ENCODE results near the gene CFAP157. TPM values are rescaled to one million over a fixed set of nuclear protein-coding genes. Genes with fewer than 3 reads are reported as not detected.

The CFAP157 gene
- total RNA-seq, 2 experiments from 2014 or later: not detected

DNA sequence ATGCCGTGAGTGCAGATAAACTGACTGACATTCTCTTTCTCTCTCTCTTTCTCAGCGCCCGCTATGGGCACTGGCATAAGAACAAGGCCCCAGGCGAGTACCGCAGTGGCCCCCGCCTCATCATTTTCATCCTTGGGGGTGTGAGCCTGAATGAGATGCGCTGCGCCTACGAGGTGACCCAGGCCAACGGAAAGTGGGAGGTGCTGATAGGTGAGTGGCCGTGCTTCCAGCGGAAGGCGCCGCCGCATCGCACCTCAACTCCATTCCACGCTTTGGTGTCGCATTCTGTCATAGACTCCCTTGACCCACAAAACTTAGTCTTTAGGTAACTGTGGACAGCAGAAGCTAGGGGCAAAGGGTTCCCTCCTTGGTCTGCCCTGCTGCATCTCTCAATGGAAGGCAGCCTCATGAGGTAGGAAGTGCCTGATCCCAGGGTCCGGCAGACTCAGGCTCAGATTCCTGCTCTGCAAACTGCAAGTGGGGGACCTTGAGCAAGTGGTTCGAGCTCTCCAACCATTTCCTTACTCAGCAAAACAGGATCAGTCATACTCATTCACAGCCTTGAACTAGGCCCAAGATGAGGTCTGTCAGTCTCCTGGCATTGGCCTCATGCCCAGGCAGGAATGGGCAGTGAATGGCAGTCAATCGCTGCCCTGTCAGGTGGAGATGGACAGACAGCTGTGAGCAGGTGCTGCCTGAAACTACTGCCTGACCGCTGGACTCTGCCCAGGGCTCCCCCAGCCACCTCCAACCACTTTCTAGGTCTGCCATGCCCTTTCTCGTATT, 24.2 kb upstream of the CFAP157 start:
- Mint-ChIP-seq H3K4me1 (no peaks in the 10 kb centered on the region), H3K9me3 (ENCODE audit: low read depth) (no peaks in the 10 kb centered on the region), H3K27me3 (no peaks in the 10 kb centered on the region), H3K4me3 (no peak overlapping the region), H3K27ac (no peak overlapping the region), H3K36me3 (no peaks in the 10 kb centered on the region)
- no peak for DNase-seq
- CTCF ChIA-PET: no interaction called here
- no peak for ATAC-seq

DNA sequence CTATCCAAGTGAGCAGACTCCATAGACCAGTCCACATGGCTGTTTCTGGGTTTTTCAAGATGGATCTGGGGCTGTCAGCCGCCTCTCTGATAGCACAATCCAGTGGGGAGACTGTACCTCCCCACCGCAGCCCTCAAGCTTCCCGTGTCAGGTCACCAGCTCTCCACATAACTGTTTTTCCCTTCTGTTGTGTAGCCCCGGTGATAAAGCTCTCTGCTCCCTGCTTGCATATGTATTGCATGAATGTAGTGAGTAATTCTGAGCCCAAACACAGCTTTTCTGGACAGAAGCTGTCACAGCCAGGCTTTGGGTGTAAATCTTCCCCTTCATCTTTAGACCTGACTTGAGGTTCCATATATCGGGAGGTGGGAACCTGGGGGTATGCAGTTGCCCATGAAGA, 23.1 kb upstream of the CFAP157 start:
- ATAC-seq (no peak), DNase-seq (no peak)
- Mint-ChIP-seq H3K9me3 (ENCODE audit: low read depth) (no peaks in the 10 kb centered on the region), H3K27ac (no peak overlapping the region), H3K27me3 (no peaks in the 10 kb centered on the region), H3K4me3 (no peak overlapping the region), H3K36me3 (no peaks in the 10 kb centered on the region), H3K4me1 (no peaks in the 10 kb centered on the region)
- CTCF ChIA-PET: no interaction called here

DNA sequence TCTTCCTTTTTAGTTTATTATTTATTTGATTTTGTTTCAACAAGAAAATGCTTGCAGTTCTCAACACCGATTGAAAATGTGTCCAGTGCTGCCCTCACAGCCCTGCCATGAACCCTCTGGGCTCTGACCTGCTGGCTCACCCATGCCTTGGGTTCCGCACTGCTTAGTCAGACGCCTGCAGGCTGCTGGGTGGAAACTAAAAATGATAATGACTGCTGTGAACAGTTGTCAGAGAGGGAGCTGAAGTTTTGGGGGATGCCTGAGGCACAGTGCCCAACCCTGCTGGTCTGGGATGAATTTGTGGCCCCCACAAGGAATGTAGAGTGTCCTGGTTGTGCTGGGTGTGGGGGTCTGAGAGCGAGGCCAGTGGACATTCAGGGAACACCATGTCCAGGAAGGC, 22.2 kb upstream of the CFAP157 start:
- ATAC-seq: no peak
- no peaks in the 10 kb centered on the region for H3K27me3 Mint-ChIP-seq
- CTCF ChIA-PET: no interaction called here

DNA sequence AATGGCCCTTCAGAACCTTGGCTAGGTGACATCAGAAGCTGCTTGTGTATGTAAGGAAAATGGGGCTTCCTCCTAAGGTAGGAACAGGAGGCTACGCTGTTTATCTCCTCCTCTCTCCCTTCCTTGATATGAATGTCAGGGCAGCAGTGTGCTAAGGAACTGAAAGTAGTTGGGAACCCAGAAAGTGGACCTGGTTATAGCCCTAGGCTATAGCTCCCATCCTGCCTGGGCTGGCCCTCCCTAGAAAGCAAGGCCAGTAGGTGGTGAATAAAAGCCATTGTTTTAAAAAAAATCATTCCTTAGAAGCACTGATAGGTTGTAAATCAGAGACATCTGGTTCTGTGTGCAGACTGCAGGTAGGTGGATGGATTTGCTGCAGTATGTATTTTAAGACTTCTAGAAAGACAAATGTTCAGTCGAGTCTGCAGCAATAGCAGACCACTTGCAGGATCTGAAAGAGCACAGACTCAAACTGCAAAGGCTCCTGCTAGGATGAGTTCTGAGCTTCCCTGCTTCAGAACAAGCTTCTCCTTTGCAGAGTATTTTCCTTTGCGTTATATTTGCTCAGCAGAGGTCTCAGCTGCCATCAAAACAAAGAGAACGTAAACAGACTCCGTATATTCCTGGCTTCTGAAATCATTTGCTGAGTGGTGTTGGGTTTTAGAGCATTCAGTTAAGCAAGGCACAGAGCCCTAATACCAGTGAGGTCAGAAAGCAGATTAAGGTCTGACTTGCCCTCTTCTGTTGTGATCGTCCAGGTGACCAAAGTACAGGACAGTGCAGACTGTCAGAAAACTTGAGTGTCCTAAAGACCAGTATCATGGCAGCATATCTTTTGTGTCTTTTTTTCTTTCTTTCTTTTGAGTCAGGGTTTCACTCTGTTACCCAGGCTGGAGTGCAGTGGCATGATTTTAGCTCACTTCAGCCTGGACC, 20.1 kb upstream of the CFAP157 start:
- Mint-ChIP-seq H3K4me3 (no peak overlapping the region), H3K9me3 (ENCODE audit: low read depth) (no peaks in the 10 kb centered on the region), H3K27ac (no peak overlapping the region), H3K27me3 (no peaks in the 10 kb centered on the region), H3K4me1 (no peaks in the 10 kb centered on the region), H3K36me3 (no peaks in the 10 kb centered on the region)
- ATAC-seq (no peak), DNase-seq (no peak)
- CTCF ChIA-PET: no interaction called here

More for the DNA sequence above, 22.2 kb upstream of the CFAP157 start:
- H3K36me3 Mint-ChIP-seq: no peaks in the 10 kb centered on the region
- no peak overlapping the region for H3K4me3 Mint-ChIP-seq
- no peak for DNase-seq
- H3K27ac Mint-ChIP-seq: no peak overlapping the region
- no peaks in the 10 kb centered on the region for H3K9me3 Mint-ChIP-seq (ENCODE audit: low read depth)
- H3K4me1 Mint-ChIP-seq: no peaks in the 10 kb centered on the region

DNA sequence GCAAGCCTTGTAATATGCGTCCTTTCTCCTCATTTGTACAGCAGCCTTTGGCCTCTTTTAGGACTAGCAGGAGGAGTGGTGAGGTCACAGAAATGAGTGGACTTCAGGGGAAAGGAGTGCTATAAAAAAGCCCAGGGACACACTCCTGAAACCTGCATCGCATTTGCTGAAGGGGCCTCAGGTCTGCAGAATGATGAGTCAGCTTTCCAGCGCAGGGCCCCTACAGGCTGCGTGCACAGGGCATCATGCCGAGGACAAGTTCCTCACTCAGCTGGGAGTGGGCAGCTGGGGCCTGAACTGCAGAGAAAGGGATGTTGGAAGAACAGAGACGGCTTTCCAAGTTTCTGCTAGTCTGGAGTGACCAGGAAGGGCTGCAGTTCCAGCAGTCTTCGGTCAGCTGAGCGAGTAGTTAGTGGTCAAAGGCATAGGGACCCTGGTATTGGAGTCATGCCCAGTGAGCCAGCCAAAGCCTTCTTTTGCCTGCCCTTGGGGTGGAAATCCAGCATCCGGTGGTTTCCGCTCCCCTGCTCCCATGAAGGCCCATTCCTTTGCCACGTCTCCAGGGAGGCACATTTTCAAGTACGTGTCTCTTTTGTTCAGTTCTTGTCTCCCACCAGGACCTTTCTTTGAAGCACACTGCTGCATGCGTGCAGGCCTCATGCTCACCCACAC, 17.3 kb upstream of the CFAP157 start:
- Mint-ChIP-seq H3K4me1 (no peaks in the 10 kb centered on the region), H3K36me3 (no peaks in the 10 kb centered on the region), H3K27me3 (no peaks in the 10 kb centered on the region), H3K9me3 (ENCODE audit: low read depth) (no peaks in the 10 kb centered on the region), H3K4me3 (no peak overlapping the region), H3K27ac (no peak overlapping the region)
- no peak for ATAC-seq
- CTCF ChIA-PET: no interaction called here
- no peak for DNase-seq

DNA sequence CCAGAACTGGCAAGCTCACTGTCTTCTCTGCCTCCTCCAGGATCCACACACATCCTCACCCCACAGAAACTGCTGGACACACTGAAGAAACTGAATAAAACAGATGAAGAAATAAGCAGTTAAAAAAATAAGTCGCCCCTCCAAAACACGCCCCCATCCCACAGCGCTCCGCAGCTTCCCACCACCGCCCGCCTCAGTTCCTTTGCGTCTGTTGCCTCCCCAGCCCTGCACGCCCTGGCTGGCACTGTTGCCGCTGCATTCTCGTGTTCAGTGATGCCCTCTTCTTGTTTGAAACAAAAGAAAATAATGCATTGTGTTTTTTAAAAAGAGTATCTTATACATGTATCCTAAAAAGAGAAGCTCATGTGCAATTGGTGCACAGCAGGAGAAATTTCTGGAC, 16.1 kb upstream of the CFAP157 start:
- no peaks in the 10 kb centered on the region for H3K36me3 Mint-ChIP-seq
- ATAC-seq (no peak), DNase-seq (no peak)
- no peaks in the 10 kb centered on the region for H3K4me1 Mint-ChIP-seq
- CTCF ChIA-PET: no interaction called here
- no peaks in the 10 kb centered on the region for H3K9me3 Mint-ChIP-seq (ENCODE audit: low read depth)
- no peaks in the 10 kb centered on the region for H3K27me3 Mint-ChIP-seq
- H3K27ac Mint-ChIP-seq: no peak overlapping the region
- no peak overlapping the region for H3K4me3 Mint-ChIP-seq

DNA sequence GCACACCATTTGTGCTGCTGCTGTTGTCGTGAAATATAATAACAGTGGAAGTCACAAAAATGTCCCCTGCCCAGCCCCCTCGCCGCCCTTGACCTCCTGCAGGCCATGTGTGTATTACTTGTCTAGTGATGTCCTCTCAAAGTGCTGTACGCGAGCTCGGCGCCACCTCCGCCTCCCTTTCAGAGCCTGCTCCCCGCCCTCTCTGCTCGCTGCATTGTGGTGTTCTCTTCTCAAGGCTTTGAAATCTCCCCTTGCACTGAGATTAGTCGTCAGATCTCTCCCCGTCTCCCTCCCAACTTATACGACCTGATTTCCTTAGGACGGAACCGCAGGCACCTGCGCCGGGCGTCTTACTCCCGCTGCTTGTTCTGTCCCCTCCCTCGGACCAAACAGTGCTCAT, 14.7 kb upstream of the CFAP157 start:
- ATAC-seq (no peak), DNase-seq (no peak)
- peaks cover 2% of the 10 kb centered on the region for H3K36me3 Mint-ChIP-seq
- CTCF ChIA-PET: no interaction called here
- no peak overlapping the region for H3K27ac Mint-ChIP-seq
- H3K27me3 Mint-ChIP-seq: no peaks in the 10 kb centered on the region
- H3K4me3 Mint-ChIP-seq: no peak overlapping the region
- no peaks in the 10 kb centered on the region for H3K4me1 Mint-ChIP-seq
- no peaks in the 10 kb centered on the region for H3K9me3 Mint-ChIP-seq (ENCODE audit: low read depth)

DNA sequence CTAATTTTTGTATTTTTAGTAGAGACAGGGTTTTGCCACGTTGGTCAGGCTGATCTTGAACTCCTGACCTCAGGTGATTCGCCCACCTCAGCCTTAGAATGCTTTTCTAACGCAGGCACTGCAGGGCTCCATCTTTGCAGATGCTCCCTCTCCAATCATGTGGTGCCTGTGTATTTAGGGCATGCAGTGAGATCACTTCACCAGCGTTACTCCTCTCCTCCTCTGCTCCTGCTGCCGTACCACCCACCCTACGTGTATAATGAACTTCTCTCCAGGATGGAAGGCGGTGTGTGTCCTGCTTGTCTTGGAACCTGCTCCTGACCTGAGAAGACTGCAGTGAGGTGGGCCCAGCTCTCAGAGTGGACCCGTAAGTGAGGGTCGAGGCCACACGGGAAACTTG, 13.6 kb upstream of the CFAP157 start:
- H3K27ac Mint-ChIP-seq: no peak overlapping the region
- no peaks in the 10 kb centered on the region for H3K4me1 Mint-ChIP-seq
- no peak for ATAC-seq
- CTCF ChIA-PET: no interaction called here
- H3K36me3 Mint-ChIP-seq: peaks cover 2% of the 10 kb centered on the region
- DNase-seq: no peak
- H3K27me3 Mint-ChIP-seq: no peaks in the 10 kb centered on the region
- no peaks in the 10 kb centered on the region for H3K9me3 Mint-ChIP-seq (ENCODE audit: low read depth)
- H3K4me3 Mint-ChIP-seq: no peak overlapping the region

DNA sequence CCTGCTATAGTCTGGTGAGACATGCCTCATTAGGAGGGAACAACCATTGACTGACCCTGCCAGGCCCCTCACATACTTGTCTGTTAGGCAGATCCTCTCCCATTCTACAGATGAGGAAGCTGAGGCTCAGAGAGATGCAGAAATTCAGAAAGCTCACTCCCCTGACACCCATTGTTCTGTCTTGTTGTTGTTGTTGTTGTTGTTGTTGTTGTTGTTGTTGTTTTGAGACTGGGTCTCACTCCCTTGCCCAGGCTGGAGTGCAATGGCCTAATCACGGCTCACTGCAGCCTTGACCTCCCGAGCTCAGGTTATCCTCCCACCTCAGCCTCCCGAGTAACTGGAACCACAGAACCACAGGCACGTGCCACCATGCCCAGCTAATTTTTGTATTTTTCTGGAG, 13.1 kb upstream of the CFAP157 start:
- Mint-ChIP-seq H3K27ac (no peak overlapping the region), H3K27me3 (no peaks in the 10 kb centered on the region), H3K4me3 (no peak overlapping the region), H3K36me3 (peaks cover 2% of the 10 kb centered on the region), H3K4me1 (no peaks in the 10 kb centered on the region), H3K9me3 (ENCODE audit: low read depth) (no peaks in the 10 kb centered on the region)
- CTCF ChIA-PET: no interaction called here
- DNase-seq: no peak
- no peak for ATAC-seq

DNA sequence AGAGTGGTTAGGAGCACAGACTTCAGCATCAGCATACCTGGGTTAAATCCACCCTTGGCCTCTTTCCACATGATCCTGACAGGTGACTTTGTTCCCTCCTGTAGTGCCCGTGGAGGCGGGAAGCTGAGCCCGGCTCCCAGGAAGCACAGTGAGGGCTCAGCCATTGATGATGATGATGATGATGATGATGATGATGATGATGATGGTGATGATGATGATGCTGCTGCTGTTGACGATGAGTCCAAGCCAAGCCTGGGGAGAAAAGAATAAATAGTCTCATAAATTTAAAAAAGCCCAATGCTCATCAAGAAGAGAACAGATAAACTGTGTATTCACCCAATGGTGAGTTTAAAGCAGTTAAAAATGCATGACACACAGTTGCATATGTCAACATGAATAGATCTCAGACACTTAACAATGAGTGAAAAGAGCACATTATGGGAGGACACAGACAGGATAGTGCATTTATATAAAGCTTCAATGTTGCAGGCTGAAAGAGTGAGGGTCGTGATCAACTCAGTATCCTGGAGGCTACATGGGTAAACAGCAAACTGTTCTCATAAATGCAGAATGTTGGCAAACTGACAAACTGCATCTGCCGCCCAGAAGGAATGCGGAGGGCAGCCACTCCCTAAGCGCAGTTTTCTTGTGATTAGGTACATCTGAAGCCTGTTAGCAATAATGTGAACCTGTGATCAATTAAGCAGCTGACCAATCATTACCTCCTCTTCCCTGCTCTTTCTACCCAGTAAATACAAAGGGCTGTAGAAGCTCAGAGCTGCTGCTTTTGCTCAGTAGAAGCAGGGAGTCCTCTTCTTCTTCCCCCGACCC, 11.7 kb upstream of the CFAP157 start:
- Mint-ChIP-seq H3K36me3 (peaks cover 2% of the 10 kb centered on the region), H3K27ac (no peak overlapping the region), H3K27me3 (no peaks in the 10 kb centered on the region), H3K4me1 (peaks cover 12% of the 10 kb centered on the region), H3K4me3 (no peak overlapping the region), H3K9me3 (ENCODE audit: low read depth) (no peaks in the 10 kb centered on the region)
- CTCF ChIA-PET: interaction anchor here (0.7 kb wide), 1 partner anchor 169 kb away, joined by 3 read pairs; no protein-coding TSS in a partner anchor
- DNase-seq (no peak), ATAC-seq (no peak)

DNA sequence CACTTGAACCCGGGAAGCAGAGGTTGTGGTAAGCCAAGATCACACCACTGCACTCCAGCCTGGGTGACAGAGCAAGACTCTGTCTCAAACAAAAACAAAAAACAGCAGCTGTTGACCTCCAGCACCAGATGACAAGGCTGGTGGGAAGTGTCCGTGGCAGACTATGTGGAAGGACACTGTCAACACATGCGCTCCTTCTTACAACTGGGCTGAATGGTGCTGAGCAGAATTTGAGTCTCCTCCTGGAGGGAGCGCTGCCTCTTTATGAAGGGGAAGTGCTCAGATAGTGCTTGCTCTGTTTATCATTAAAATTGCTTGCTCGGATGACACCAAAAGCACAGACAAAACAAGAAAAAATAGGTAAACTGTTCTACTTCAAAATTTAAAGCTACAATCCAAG, 9.2 kb upstream of the CFAP157 start:
- no peak overlapping the region for H3K27ac Mint-ChIP-seq
- H3K9me3 Mint-ChIP-seq (ENCODE audit: low read depth): no peaks in the 10 kb centered on the region
- CTCF ChIA-PET: interaction anchor here (1.3 kb wide), 1 partner anchor 172 kb away, joined by 3 read pairs; no protein-coding TSS in a partner anchor

DNA sequence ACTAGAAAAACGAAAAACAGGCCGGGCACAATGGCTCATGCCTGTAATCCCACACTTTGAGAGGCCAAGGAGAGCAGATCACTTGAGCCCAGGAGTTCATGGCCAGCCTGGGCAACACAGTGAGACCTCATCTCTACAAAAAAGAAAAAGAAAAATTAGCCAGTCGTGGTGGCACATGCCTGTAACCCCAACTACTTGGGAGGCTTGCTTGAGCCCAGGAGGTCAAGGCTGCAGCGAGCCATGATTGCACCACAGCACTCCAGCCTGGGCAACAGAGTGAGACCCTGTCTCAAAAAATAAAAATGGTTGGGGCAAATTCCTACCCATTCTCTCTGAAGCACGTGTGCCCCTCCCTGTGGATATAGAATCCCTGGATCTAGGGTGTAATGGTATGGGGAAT, 8.4 kb upstream of the CFAP157 start:
- ATAC-seq (no peak), DNase-seq (no peak)
- CTCF ChIA-PET: interaction anchor here (2.4 kb wide), 1 partner anchor 36 kb away, joined by 7 read pairs; the partner anchor contains the start of gene TOR2A
- Mint-ChIP-seq H3K9me3 (ENCODE audit: low read depth) (no peaks in the 10 kb centered on the region), H3K4me3 (no peak overlapping the region), H3K27me3 (no peaks in the 10 kb centered on the region), H3K36me3 (peaks cover 2% of the 10 kb centered on the region), H3K4me1 (peaks cover 20% of the 10 kb centered on the region), H3K27ac (no peak overlapping the region)

More for the DNA sequence above, 9.2 kb upstream of the CFAP157 start:
- Mint-ChIP-seq H3K36me3 (peaks cover 2% of the 10 kb centered on the region), H3K4me1 (peaks cover 15% of the 10 kb centered on the region), H3K27me3 (no peaks in the 10 kb centered on the region), H3K4me3 (no peak overlapping the region)
- ATAC-seq (no peak), DNase-seq (no peak)
